H1 (cell line): ENCODE results near the gene FASN. TPM values are rescaled to one million over a fixed set of nuclear protein-coding genes. Genes with fewer than 3 reads are reported as not detected.

Experiments used
- ATF2 ChIP-seq: IDR thresholded peaks from 2 replicates; pipeline ENCODE4 v1.6.1; 2012; ENCODE audit warnings: low read length, inconsistent platforms
- FOSL1 ChIP-seq: IDR thresholded peaks from 2 replicates; pipeline ENCODE4 v1.6.1; 2011; ENCODE audit warnings: mild to moderate bottlenecking, low read depth, low read length, moderate library complexity; ENCODE audit not compliant: insufficient read depth
- PHF8 ChIP-seq: fragments of 200-600 bp; sonication (generic); conservative IDR thresholded peaks from 2 replicates; pipeline ENCODE4 v1.7.1; 2012; ENCODE audit warnings: low read depth, mild to moderate bottlenecking, inconsistent platforms, low read length, moderate library complexity
- RXRA ChIP-seq: IDR thresholded peaks from 2 replicates; pipeline ENCODE4 v1.6.1; 2011; ENCODE audit warnings: low read depth, mild to moderate bottlenecking, low read length, moderate library complexity; ENCODE audit not compliant: insufficient read depth
- TAF1 ChIP-seq: IDR thresholded peaks from 2 replicates; pipeline ENCODE4 v1.6.1; 2011; ENCODE audit warnings: mild to moderate bottlenecking, low read depth, low read length
- polyA plus RNA-seq, 7 experiments: library from polyadenylated mRNA; depleted of rRNA in 3 of 7; stranded (reverse) in 5 of 7; unstranded in 2 of 7; fragments of >200 nt in 5 of 7; fragments of 200-250 nt in 2 of 7; gene quantifications; 1 replicate in 5 of 7; 2 replicates in 1 of 7; 4 replicates in 1 of 7; pipeline versions ENCODE4 v1.2.1 to v1.2.3, GENCODE V29; 2011 to 2013; ENCODE audit warnings: missing spikeins in 2 of 7, mixed read lengths in 2 of 7
- total RNA-seq: library from RNA; stranded (reverse); fragmentation: NEBNext Ultra II Directional; extraction: Animal tissue kit (Norgen Biotek cat#: 25700); gene quantifications from 2 replicates; pipeline ENCODE4 v1.2.1, GENCODE V29; 2021

FASN gene
- total and polyA plus RNA-seq, 2 of the 8 experiments (the other 6 are each of a cell fraction or from before 2014, with no cell fraction given): 143 to 561 TPM

- no peak for TF ChIP-seq ATF2
- no peak for TF ChIP-seq TAF1
- no peak for TF ChIP-seq FOSL1
- no peak for TF ChIP-seq PHF8
- no peak for TF ChIP-seq RXRA
Observed at GRCh38 chr17:82048571-82048971, 49.5 kb downstream of the FASN start (continued).
